Activated T-helper 17 cell treated with anti-CD3 and anti-CD28 coated beads, Interleukin-2, amount 50 U/mL, for 72 hours (primary cell): ENCODE measurements around the gene NEDD4. TPM values are rescaled to one million over a fixed set of nuclear protein-coding genes. Genes with fewer than 3 reads are reported as not detected.
"Not testable (repeated sequence)": the region's sequence is repeated elsewhere in the genome, so short reads cannot be mapped to it uniquely, and the experiment has no call there.

Experiments
- ATAC-seq: fragments of 150-1000 bp; cut with Tn5 transposase; replicated peaks from 2 replicates; pipeline ENCODE4 v1.10.0; 2021; ENCODE audit warnings: mild to moderate bottlenecking, moderate library complexity
- H3K27ac Mint-ChIP-seq: one replicate; pipeline ENCODE4 v1.8.0; 2022; ENCODE audit warnings: mixed read lengths
- H3K27me3 Mint-ChIP-seq: one replicate; pipeline ENCODE4 v1.8.0; 2022; ENCODE audit warnings: mixed read lengths
- H3K36me3 Mint-ChIP-seq: one replicate; pipeline ENCODE4 v1.8.0; 2022; ENCODE audit warnings: low read depth, mild to moderate bottlenecking, mixed read lengths
- H3K4me1 Mint-ChIP-seq: one replicate; pipeline ENCODE4 v1.8.0; 2022; ENCODE audit warnings: mixed read lengths
- H3K4me3 Mint-ChIP-seq: one replicate; pipeline ENCODE4 v1.8.0; 2022; ENCODE audit warnings: mild to moderate bottlenecking, mixed read lengths
- H3K9me3 Mint-ChIP-seq: one replicate; pipeline ENCODE4 v1.8.0; 2022; ENCODE audit warnings: mixed read lengths
- total RNA-seq, 2 donors: library from RNA; stranded (reverse); gene quantifications; one replicate each; pipeline ENCODE4 v1.2.3, GENCODE V29; 2022

NEDD4 gene
- total RNA-seq, 2 donors from 2014 or later = 10.2 to 18.4 TPM

DNA sequence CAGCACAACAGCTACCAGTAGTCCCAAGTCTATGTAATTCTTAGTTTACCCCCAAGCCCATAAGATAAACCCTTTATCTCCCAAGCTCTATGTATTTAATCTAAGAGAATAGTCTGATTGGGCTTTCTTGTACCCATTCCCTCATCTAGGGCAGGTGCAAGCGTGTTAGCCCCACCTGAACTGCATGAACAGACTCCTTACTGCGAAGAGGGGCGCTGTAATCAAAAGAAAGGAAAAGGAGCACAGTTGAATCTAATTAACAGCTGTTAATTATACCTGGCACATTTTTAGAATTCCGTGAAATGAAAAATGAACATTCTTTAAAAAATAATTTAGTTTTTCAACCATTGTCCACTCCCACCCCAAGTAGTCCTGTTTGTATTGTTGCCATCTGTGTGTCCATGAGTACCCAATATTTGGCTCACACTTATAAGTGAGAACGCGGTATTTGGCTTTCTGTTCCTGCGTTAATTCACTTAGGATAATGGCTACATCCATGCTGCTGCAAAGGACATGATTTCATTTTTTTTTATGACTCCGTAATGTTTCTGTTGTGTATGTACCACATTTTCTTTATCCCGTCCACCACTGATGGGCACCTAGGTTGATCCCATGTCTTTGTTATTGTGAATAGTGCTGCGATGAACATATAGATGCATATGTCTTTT is 26.5 kb upstream of the NEDD4 start:
- no peaks in the 10 kb centered on the region for H3K36me3 Mint-ChIP-seq
- peaks cover 8% of the 10 kb centered on the region for H3K27me3 Mint-ChIP-seq
- no peak for ATAC-seq
- H3K4me1 Mint-ChIP-seq = peaks cover 14% of the 10 kb centered on the region
- H3K4me3 Mint-ChIP-seq = no peak overlapping the region
- H3K27ac Mint-ChIP-seq = no peak overlapping the region
- H3K9me3 Mint-ChIP-seq = peaks cover 5% of the 10 kb centered on the region

DNA sequence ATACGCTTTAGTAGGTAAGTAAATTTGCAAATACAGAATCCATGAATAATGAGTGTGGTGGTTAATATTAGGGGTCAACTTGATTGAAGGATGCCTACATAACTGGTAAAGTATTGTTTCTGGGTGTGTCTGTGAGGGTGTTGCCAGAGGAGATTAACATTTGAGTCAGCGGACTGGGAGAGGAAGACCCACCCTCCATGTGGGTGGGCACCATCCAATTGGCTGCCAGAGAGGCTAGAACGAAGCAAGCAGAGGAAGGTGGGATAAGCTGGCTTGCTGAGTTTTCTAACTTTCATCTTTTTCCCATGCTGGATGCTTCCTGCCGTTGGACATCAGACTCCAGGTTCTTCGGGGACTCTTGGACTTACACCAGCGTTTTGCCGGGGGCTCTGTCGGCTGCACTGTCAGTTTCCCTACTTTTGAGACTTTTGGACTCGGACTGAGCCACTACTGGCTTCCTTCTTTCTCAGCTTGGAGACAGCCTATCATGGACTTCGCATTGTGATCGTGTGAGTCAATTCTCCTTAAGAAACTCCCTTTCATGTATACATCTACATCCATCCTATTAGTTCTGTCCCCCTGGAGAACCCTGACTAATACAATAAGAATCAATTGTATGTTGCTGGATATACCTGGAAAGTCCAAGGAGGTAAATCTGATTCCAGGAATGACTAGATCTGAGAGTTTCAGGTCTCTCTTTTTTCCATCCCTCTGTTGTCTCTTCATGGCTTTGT is 25.8 kb upstream of the NEDD4 start:
- no peaks in the 10 kb centered on the region for H3K36me3 Mint-ChIP-seq
- H3K4me1 Mint-ChIP-seq = peaks cover 14% of the 10 kb centered on the region
- peak; percentile 31 for ATAC-seq
- H3K27me3 Mint-ChIP-seq = peaks cover 8% of the 10 kb centered on the region
- no peak overlapping the region for H3K4me3 Mint-ChIP-seq
- H3K9me3 Mint-ChIP-seq = peaks cover 5% of the 10 kb centered on the region
- no peak overlapping the region for H3K27ac Mint-ChIP-seq

DNA sequence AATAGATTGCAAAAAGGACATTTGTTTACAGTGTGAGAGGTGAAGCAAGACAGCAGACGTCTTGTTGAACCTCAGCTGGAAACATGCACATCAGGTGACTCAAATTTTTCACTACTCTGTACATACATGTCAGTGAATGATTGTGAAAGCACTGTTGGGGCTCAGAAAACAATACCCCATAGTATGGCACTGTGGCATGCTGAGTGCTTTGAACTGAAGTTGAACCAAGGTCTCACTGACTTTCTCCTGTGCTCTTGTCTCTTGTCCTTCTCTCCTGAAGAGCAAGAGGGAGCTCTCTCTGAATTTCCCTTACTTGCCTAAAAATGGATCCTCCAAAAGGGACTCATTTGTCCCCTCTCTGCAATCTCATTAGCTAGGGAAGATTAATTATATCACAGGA is 24.5 kb upstream of the NEDD4 start:
- Mint-ChIP-seq H3K9me3 (peaks cover 5% of the 10 kb centered on the region), H3K4me1 (peaks cover 14% of the 10 kb centered on the region), H3K4me3 (no peak overlapping the region), H3K36me3 (no peaks in the 10 kb centered on the region), H3K27ac (no peak overlapping the region), H3K27me3 (peaks cover 8% of the 10 kb centered on the region)
- ATAC-seq = no peak

DNA sequence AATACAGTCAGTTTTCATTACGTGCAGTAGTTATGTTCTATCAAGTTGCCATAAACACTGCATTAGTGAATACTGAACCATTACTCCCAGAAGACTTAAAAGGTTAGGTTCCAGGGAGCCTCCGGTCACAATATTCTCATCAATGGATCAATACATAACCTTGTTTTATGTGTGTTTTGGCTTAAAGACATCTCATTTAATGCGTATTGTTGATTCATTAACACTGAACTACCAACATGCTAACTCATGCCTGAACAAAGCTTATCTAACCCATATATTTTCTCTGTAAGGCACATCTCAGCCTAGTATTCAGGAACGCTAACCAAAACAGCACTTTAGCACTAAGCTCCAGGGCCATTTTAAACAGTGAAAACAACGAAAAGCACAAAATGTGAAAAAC is 24.1 kb upstream of the NEDD4 start:
- Mint-ChIP-seq H3K9me3 (peaks cover 5% of the 10 kb centered on the region), H3K27me3 (peaks cover 8% of the 10 kb centered on the region), H3K4me3 (no peak overlapping the region), H3K36me3 (no peaks in the 10 kb centered on the region), H3K4me1 (peaks cover 14% of the 10 kb centered on the region), H3K27ac (no peak overlapping the region)
- ATAC-seq = no peak

DNA sequence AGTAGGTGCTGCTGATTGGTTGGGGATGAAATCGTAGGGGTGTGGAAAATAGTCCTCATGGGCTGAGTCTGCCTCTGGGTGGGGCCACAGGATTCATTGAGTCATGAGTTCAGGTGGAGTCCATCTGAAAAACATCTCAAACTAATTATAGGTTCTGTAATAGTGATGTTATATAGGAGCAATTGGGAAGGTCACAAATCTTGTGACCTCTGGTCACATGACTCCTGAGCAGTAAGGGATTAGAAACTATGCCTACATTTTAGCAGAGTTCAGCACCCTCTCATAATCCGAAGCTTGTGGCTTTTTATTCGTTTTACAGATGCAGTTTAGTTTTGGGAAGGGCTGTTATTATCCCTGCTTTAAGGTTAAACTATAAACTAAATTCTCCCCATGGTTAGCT is 22.9 kb upstream of the NEDD4 start:
- H3K4me1 Mint-ChIP-seq = peaks cover 14% of the 10 kb centered on the region
- no peak overlapping the region for H3K27ac Mint-ChIP-seq
- no peaks in the 10 kb centered on the region for H3K36me3 Mint-ChIP-seq
- H3K4me3 Mint-ChIP-seq = no peak overlapping the region
- peaks cover 5% of the 10 kb centered on the region for H3K9me3 Mint-ChIP-seq
- no peak for ATAC-seq
- H3K27me3 Mint-ChIP-seq = peaks cover 8% of the 10 kb centered on the region

DNA sequence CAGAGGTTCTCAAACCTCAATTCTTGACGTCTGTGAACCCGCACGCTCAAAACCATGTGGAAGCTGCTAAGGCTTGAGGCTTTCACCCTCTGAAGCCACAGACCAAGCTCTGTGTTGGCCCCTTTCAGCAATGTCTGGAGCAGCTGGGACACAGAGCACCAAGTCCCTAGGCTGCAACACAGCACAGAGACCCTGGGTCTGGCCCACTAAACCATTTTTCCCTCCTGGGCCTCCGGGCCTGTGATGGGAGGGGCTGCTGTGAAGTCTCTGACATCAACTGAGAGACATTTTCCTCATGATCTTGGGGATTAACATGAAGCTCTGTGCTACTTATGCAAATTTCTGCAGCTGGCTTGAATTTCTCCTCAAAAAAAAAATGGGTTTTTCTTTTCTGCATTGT is 21.3 kb upstream of the NEDD4 start:
- no peaks in the 10 kb centered on the region for H3K36me3 Mint-ChIP-seq

DNA sequence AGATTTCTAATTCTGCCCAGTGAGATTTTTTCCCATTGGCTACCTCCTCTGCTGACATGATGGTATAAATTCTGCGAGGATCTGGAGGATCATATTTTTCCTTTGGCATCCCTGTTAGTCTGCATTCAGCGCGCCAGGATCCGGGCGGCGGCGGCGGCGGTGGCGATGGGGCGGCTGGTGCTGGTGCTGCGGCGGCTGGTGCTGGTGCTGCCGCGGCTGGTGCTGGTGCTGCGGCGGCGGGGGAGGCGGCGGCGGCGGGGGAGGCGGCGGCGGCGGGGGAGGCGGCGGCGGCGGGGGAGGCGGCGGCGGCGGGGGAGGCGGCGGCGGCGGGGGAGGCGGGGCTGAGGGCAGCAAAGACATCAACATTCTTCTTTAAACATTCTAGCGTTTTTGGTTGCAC is 13.6 kb upstream of the NEDD4 start:
- H3K27ac Mint-ChIP-seq, H3K36me3 Mint-ChIP-seq: not testable (repeated sequence)

More for the DNA sequence above, 21.3 kb upstream of the NEDD4 start:
- Mint-ChIP-seq H3K27me3 (peaks cover 2% of the 10 kb centered on the region), H3K9me3 (peaks cover 5% of the 10 kb centered on the region), H3K27ac (no peak overlapping the region), H3K4me3 (no peak overlapping the region), H3K4me1 (peaks cover 10% of the 10 kb centered on the region)
- ATAC-seq = no peak

DNA sequence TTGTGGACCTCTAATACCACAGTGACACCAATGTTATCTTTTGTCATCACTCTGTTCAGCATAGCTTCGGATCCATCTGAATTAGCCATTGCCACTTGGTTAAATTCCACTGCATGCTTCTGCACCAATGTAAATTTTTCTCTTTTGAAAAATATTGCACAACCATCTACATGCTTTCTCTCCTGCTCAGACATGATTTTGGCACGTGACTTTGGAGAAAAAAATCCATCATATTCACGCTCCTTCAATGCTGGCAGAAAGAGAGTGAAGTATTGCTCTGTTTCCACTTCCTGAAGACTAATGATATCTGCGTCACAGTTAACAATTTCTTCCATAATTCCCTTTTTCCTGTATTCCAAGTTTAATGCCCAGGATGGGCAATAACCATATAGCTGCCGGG is 13.0 kb upstream of the NEDD4 start:
- H3K4me1 Mint-ChIP-seq, H3K9me3 Mint-ChIP-seq, ATAC-seq, H3K4me3 Mint-ChIP-seq, H3K36me3 Mint-ChIP-seq, H3K27ac Mint-ChIP-seq, H3K27me3 Mint-ChIP-seq: not testable (repeated sequence)

More for the DNA sequence above, 13.6 kb upstream of the NEDD4 start:
- not testable (repeated sequence) for H3K4me3 Mint-ChIP-seq, ATAC-seq, H3K27me3 Mint-ChIP-seq, H3K4me1 Mint-ChIP-seq, H3K9me3 Mint-ChIP-seq

DNA sequence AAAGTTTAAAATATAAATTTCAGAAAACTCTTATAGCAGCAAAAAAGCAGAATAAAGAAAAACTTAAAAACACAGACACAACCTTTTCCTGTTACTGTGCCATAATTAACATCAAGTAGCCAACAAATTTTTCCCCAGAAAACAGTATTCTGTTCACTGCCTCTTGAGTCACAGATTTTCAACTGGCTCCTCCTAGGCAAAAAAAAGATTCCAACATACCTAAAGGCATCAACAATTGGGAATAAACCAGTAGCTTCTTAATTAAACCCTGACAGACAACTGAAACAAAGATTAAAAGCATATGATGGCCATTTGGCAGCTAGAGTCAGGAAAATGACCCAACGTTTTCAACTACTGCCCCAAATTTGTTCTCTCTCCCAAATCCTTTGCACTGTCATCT is 10.9 kb upstream of the NEDD4 start:
- not testable (repeated sequence) for H3K4me3 Mint-ChIP-seq, H3K9me3 Mint-ChIP-seq, ATAC-seq, H3K36me3 Mint-ChIP-seq, H3K27me3 Mint-ChIP-seq, H3K4me1 Mint-ChIP-seq, H3K27ac Mint-ChIP-seq

DNA sequence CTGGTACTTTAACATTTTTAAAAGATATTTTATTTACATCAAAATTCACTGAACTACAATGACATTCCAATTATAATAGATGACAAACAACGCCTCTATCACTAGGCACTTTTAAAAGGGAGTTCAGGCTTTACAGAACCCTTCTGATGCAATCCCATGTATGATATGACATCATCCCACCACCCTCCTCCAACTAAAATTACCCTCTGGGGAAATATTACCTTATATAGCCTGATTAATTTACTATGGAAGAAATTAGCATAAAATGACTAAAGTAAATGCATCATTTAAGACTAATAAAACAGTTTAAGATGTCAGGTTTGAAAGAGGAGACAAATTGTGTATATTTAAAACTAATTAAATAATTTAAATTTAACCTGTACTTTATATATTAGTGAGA is 10.4 kb upstream of the NEDD4 start:
- not testable (repeated sequence) for H3K27ac Mint-ChIP-seq, H3K36me3 Mint-ChIP-seq, H3K4me1 Mint-ChIP-seq, H3K27me3 Mint-ChIP-seq, ATAC-seq, H3K4me3 Mint-ChIP-seq, H3K9me3 Mint-ChIP-seq

DNA sequence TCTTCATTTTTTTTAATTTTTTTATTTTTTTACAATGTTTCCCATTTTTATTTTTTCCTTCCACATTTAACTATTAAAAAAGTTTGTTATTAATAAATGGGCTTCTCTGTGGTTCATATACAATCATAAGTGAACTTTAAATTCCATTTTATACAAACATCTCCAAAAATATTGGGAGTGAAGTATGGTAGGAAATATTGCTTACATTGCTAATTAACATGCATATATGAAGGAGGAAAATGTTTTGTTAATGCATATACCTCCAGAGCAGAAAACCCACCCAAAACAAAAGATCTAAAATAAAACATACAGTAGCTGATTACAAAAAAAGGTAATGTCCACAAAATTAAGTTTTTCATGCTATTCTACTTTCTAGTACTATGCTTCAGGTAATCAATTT is 9.9 kb upstream of the NEDD4 start:
- H3K36me3 Mint-ChIP-seq, H3K27ac Mint-ChIP-seq, ATAC-seq, H3K4me1 Mint-ChIP-seq, H3K27me3 Mint-ChIP-seq, H3K4me3 Mint-ChIP-seq, H3K9me3 Mint-ChIP-seq: not testable (repeated sequence)

DNA sequence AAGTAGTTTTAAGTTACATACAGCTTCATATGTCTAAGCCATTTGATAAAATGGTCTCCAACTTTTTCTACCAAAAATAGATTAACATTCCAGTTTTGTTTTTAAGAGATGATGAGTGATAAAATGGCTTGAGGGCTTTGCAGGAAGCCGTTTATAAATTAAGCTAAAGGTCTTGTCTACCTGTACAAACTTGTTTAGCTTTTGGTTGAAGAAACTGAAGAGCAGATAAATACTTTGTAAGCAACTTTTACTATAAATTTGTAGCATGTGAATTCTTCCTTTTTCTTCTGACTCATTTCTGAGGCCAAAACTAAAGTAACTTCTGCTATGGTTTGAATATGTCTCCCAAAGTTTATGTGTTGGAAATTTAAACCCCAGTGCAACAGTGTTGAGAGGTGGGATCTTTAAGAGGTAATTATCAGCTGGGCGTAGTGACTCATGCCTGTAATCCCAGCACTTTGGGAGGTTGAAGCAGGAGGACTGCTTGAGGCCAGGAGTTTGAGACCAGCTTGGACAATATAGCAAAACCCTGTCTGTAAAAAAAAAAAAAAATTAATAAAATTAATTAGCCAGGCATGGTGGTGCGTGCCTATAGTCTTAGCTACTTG is 8.2 kb upstream of the NEDD4 start:
- Mint-ChIP-seq H3K4me1 (peaks cover 5% of the 10 kb centered on the region), H3K9me3 (peaks cover 3% of the 10 kb centered on the region), H3K4me3 (no peak overlapping the region), H3K36me3 (no peaks in the 10 kb centered on the region), H3K27me3 (peaks cover 4% of the 10 kb centered on the region), H3K27ac (no peak overlapping the region)
- no peak for ATAC-seq

DNA sequence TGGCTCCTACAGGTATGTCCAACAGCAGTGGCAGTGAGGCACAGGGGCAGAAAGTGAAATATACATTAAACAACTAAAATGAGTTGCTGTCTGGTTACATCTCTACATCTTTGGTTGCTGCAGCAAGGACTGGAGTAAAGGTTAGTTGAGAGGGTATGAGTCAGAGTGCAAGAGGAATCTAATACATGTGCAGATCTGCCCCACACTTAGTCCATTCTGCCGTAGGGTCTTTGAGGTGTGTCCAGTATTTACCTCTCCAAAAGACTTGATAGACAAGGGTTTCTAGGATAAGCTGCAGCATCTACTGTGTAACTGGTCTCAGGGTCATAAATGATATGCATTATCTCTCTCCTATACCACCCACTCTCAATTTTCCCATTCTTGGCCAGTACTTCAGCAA is 6.2 kb upstream of the NEDD4 start:
- ATAC-seq = no peak
- Mint-ChIP-seq H3K27me3 (peaks cover 4% of the 10 kb centered on the region), H3K4me1 (peaks cover 5% of the 10 kb centered on the region), H3K27ac (no peak overlapping the region), H3K36me3 (no peaks in the 10 kb centered on the region), H3K4me3 (no peak overlapping the region), H3K9me3 (peaks cover 3% of the 10 kb centered on the region)

DNA sequence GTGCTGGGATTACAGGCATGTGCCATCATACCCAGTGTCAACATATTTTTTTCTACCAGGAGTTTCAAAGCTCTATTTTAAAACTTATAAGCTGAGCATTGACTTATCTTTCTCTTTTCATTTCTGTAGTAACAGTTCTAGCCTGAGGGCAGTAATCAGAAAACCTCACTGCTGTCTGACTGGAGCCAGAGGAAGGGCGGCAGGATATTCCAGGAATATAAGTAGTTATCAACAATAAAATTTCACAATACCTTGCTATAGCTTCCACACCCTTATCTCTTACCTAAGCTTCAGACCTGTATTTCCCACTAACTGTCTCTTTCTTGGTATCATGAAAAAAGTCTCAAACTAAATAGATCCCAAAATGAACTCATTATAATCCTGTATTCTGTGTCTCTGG is 5.1 kb upstream of the NEDD4 start:
- no peaks in the 10 kb centered on the region for H3K36me3 Mint-ChIP-seq
- no peak overlapping the region for H3K27ac Mint-ChIP-seq
- peaks cover 3% of the 10 kb centered on the region for H3K9me3 Mint-ChIP-seq
- H3K4me1 Mint-ChIP-seq = peaks cover 5% of the 10 kb centered on the region
- no peak for ATAC-seq
- no peak overlapping the region for H3K4me3 Mint-ChIP-seq
- peaks cover 4% of the 10 kb centered on the region for H3K27me3 Mint-ChIP-seq
